ENCODE measurements around the gene CACNA1A. TPM values are rescaled to one million over a fixed set of nuclear protein-coding genes. Genes with fewer than 3 reads are reported as not detected.
"Not testable (repeated sequence)": the region's sequence is repeated elsewhere in the genome, so short reads cannot be mapped to it uniquely, and the experiment has no call there.

Gene CACNA1A
- total RNA-seq, 1 donor: 1.4 TPM

DNA sequence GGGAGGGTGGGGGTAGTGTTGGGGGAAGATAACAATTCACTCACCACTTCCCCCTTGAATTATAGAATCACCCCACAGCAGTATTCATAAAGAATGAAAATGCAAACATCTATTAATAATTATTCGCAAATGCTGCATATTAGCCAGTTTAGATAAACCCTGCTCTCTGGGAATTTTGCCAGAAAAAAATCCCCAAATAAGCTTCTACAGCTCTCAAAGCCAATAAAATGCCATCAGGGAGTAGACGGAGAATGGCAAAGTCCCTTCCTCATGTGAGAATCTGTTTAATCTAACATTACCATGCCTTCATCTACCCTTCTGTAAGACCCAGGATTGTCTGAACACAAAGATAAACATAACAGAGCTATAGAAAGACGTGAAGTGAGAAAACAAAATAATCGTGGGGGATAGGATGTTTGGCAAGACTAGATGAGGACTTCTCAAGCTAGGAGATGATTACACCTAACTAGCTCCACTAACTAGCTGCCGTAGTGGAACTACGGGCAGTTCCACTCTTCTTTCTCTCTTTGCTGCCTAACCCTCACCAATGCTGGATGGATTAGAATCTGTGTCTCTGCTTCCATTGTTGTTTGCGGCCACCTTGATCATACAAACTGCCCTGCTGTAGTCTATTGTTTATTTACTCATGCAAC lies 32.4 kb upstream of the CACNA1A start:
- H3K9me3 ChIP-seq (ENCODE audit: low read depth, low read length): no peaks in the 10 kb centered on the region
- H2AFZ ChIP-seq (ENCODE audit: low read length): no peak overlapping the region
- no peak overlapping the region for H3K27ac ChIP-seq (ENCODE audit: low read depth, low read length)
- peaks cover 12% of the 10 kb centered on the region for H3K27me3 ChIP-seq (ENCODE audit: insufficient read depth, low read length)
- DNase-seq (ENCODE audit: insufficient read length, low spot score, missing footprints): no peak
- no peak overlapping the region for H3K4me3 ChIP-seq (ENCODE audit: insufficient read depth, low read length)
- no peak overlapping the region for H3K4me2 ChIP-seq (ENCODE audit: insufficient read depth, low read length)
- H3K79me2 ChIP-seq (ENCODE audit: insufficient read depth, low read length): no peaks in the 10 kb centered on the region
- H4K20me1 ChIP-seq (ENCODE audit: insufficient read depth, low read length): no peaks in the 10 kb centered on the region
- TF ChIP-seq CTCF (IDR thresholded peaks at IDR 0.05; ENCODE audit: extremely low read depth, low read depth, low read length): no peak
- no peaks in the 10 kb centered on the region for H3K4me1 ChIP-seq (ENCODE audit: insufficient read depth, low read length)
- H3K36me3 ChIP-seq (ENCODE audit: insufficient read depth, low read length): no peaks in the 10 kb centered on the region

- H3K27me3 ChIP-seq (ENCODE audit: insufficient read depth, low read length): peaks cover 4% of the 10 kb centered on the region
- H2AFZ ChIP-seq (ENCODE audit: low read length): no peak overlapping the region
- DNase-seq (ENCODE audit: insufficient read length, low spot score, missing footprints): no peak
- no peaks in the 10 kb centered on the region for H3K4me1 ChIP-seq (ENCODE audit: insufficient read depth, low read length)
- H3K4me2 ChIP-seq (ENCODE audit: insufficient read depth, low read length): no peak overlapping the region
- H3K9me3 ChIP-seq (ENCODE audit: low read depth, low read length): no peaks in the 10 kb centered on the region
- H4K20me1 ChIP-seq (ENCODE audit: insufficient read depth, low read length): no peaks in the 10 kb centered on the region
- no peaks in the 10 kb centered on the region for H3K36me3 ChIP-seq (ENCODE audit: insufficient read depth, low read length)
- H3K27ac ChIP-seq (ENCODE audit: low read depth, low read length): no peak overlapping the region
- H3K4me3 ChIP-seq (ENCODE audit: insufficient read depth, low read length): no peak overlapping the region
- no peaks in the 10 kb centered on the region for H3K79me2 ChIP-seq (ENCODE audit: insufficient read depth, low read length)
- TF ChIP-seq CTCF (IDR thresholded peaks at IDR 0.05; ENCODE audit: extremely low read depth, low read depth, low read length): no peak
These were observed 31.2 kb upstream of the CACNA1A start for GRCh38 chr19:13537454-13537853.

DNA sequence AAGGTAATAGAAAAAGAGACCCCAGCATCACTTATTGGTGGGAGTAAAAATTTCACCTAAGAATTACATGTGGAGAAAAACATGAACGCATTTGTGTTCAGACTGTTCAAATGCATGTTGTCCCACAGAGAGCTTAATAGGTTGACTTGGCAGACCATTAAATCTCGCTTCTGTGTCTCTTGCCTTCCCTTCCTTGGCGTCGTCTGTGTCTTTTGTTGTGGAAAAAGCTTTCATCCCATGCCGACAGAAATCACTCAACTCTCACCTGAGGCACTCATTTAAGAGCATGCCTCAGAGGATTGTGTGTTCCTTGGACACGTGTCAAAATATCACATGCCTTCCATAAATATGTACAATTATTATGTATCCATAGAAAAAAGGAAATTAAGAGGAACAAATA lies 24.4 kb upstream of the CACNA1A start:
- Histone ChIP-seq H3K4me1 (ENCODE audit: insufficient read depth, low read length) (no peaks in the 10 kb centered on the region), H4K20me1 (ENCODE audit: insufficient read depth, low read length) (no peaks in the 10 kb centered on the region), H2AFZ (ENCODE audit: low read length) (no peak overlapping the region), H3K36me3 (ENCODE audit: insufficient read depth, low read length) (no peaks in the 10 kb centered on the region), H3K4me2 (ENCODE audit: insufficient read depth, low read length) (no peak overlapping the region), H3K9me3 (ENCODE audit: low read depth, low read length) (no peaks in the 10 kb centered on the region), H3K27me3 (ENCODE audit: insufficient read depth, low read length) (no peaks in the 10 kb centered on the region), H3K79me2 (ENCODE audit: insufficient read depth, low read length) (no peaks in the 10 kb centered on the region), H3K4me3 (ENCODE audit: insufficient read depth, low read length) (no peak overlapping the region), H3K27ac (ENCODE audit: low read depth, low read length) (no peak overlapping the region)
- no peak for DNase-seq (ENCODE audit: insufficient read length, low spot score, missing footprints)
- TF ChIP-seq CTCF (IDR thresholded peaks at IDR 0.05; ENCODE audit: extremely low read depth, low read depth, low read length): no peak

DNA sequence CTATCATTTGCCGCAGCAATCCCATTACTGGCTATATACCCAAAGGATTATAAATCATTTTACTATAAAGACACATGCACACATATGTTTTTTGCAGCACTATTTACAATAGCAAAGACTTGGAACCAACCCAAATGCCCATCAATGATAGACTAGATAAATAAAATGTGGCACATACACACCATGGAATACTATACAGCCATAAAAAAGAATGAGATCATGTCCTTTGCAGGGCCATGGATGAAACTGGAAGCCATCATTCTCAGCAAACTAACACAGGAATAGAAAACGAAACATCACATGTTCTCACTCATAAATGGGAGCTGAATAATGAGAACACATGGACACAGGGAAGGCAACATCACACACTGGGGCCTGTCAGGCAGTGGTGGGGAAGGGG lies 23.4 kb upstream of the CACNA1A start:
- not testable (repeated sequence) for H2AFZ ChIP-seq (ENCODE audit: low read length); DNase-seq (ENCODE audit: insufficient read length, low spot score, missing footprints); H3K4me1 ChIP-seq (ENCODE audit: insufficient read depth, low read length); H3K4me3 ChIP-seq (ENCODE audit: insufficient read depth, low read length); H3K4me2 ChIP-seq (ENCODE audit: insufficient read depth, low read length); H3K36me3 ChIP-seq (ENCODE audit: insufficient read depth, low read length); H4K20me1 ChIP-seq (ENCODE audit: insufficient read depth, low read length); H3K79me2 ChIP-seq (ENCODE audit: insufficient read depth, low read length); H3K27ac ChIP-seq (ENCODE audit: low read depth, low read length); H3K9me3 ChIP-seq (ENCODE audit: low read depth, low read length); H3K27me3 ChIP-seq (ENCODE audit: insufficient read depth, low read length)
